HepG2 (cell line): ENCODE measurements around the gene AFG1L. TPM values are rescaled to one million over a fixed set of nuclear protein-coding genes. Genes with fewer than 3 reads are reported as not detected.

Experiments
- ATAC-seq: fragments of 200-7000 bp; cut with Tn5 transposase; 3 replicates; pipeline ENCODE4 v1.9.1; 2020; ENCODE audit warnings: mild to moderate bottlenecking, moderate library complexity
- BruUV-seq: library from RNA; stranded (reverse); fragments of 400-500 nt; replicated peaks from 2 replicates; lab custom pipeline; 2021; lab: Mats Ljungman, UMichigan
- CTCF ChIA-PET: fragments of 300-600 bp; formaldehyde crosslinking; extraction: SDS; loops from one replicate; lab custom pipeline; 2021; ENCODE audit warnings: low total read pairs, inconsistent platforms, low intra/inter-chr PET ratio; lab: Yijun Ruan, JAX
- POLR2A ChIA-PET: fragments of 350-600 bp; sonication (Branson Sonifier 250); formaldehyde crosslinking; loops from one replicate; lab custom pipeline; 2020; ENCODE audit warnings: antibody characterized with exemption, inconsistent platforms; lab: Yijun Ruan, JAX
- DNase-seq: peaks from one replicate; pipeline ENCODE4 v3.0.0-alpha.2; 2015; ENCODE audit warnings: low spot score
- FAIRE-seq: peaks from 3 replicates; lab custom pipeline; 2011; peaks lifted over from hg19 to GRCh38; lab: Jason Lieb, UNC
- H2AFZ ChIP-seq: one replicate; pipeline ENCODE4 v1.6.1; 2011; ENCODE audit warnings: low read length, inconsistent platforms
- H3K27ac ChIP-seq: fragments of 300-600 bp; 3 replicates; pipeline ENCODE4 v1.8.0; 2011; ENCODE audit warnings: mixed run types, mild to moderate bottlenecking, mixed read lengths, low read length, inconsistent platforms; ENCODE audit not compliant: insufficient read depth; ENCODE audit errors: extremely low read length
- H3K27me3 ChIP-seq, 2 experiments: fragments of 200-600 bp in 1 of 2; 2 replicates in 1 of 2; 3 replicates in 1 of 2; pipeline versions ENCODE4 v1.6.0 to v1.8.0; 2011; ENCODE audit warnings: low read length in 2 of 2, mild to moderate bottlenecking in 2 of 2, moderate library complexity in 2 of 2, inconsistent platforms in 1 of 2; ENCODE audit not compliant: insufficient read depth in 2 of 2, control insufficient read depth in 1 of 2
- H3K36me3 ChIP-seq, 2 experiments: fragments of 200-600 bp in 1 of 2; replicated peaks in 1 of 2; 2 replicates in 1 of 2; 3 replicates in 1 of 2; pipeline versions ENCODE4 v1.5.1 to v1.8.0; 2011; ENCODE audit warnings: low read length in 2 of 2, inconsistent platforms in 1 of 2; ENCODE audit not compliant: insufficient read depth in 2 of 2, control insufficient read depth in 1 of 2
- H3K4me1 ChIP-seq: 2 replicates; pipeline ENCODE4 v1.5.1; 2012; ENCODE audit warnings: low read length, inconsistent platforms; ENCODE audit not compliant: insufficient read depth
- H3K4me2 ChIP-seq: 2 replicates; pipeline ENCODE4 v1.6.0; 2011; ENCODE audit warnings: low read depth, low read length, inconsistent platforms
- H3K4me3 ChIP-seq, 3 experiments: fragments of 200-600 bp in 1 of 3; sonication (generic), shearing (Covaris generic) in 1 of 3; replicated peaks in 1 of 3; 2 replicates each; pipeline ENCODE4 v1.5.1; 2011 to 2016; ENCODE audit warnings: low read length in 3 of 3, inconsistent platforms in 2 of 3, low read depth in 2 of 3, mild to moderate bottlenecking in 2 of 3, control low read depth in 1 of 3, mixed read lengths in 1 of 3; ENCODE audit not compliant: insufficient read depth in 1 of 3
- H3K79me2 ChIP-seq: one replicate; pipeline ENCODE4 v1.6.1; 2011; ENCODE audit warnings: low read length, inconsistent platforms; ENCODE audit not compliant: insufficient read depth
- H3K9ac ChIP-seq: 2 replicates; pipeline ENCODE4 v1.6.0; 2011; ENCODE audit warnings: mild to moderate bottlenecking, low read depth, low read length, inconsistent platforms; ENCODE audit not compliant: insufficient read depth
- H3K9me3 ChIP-seq: 2 replicates; pipeline ENCODE4 v1.5.1; 2012; ENCODE audit warnings: mild to moderate bottlenecking, low read length
- H4K20me1 ChIP-seq: 2 replicates; pipeline ENCODE4 v1.6.0; 2011; ENCODE audit warnings: inconsistent platforms, mild to moderate bottlenecking, low read length, moderate library complexity; ENCODE audit not compliant: insufficient read depth
- ATAD3A ChIP-seq: sonication (generic); formaldehyde crosslinking; IDR thresholded peaks from 2 replicates; pipeline ENCODE4 v1.4.0; 2020; ENCODE audit warnings: missing genetic modification reagents
- BCL6 ChIP-seq: IDR thresholded peaks from 2 replicates; pipeline ENCODE4 v1.6.1; 2016; ENCODE audit warnings: missing genetic modification reagents, missing compliant biosample characterization
- CREB1 ChIP-seq, 2 experiments: fragments of 450-650 bp in 1 of 2; IDR thresholded peaks; 2 replicates each; pipeline ENCODE4 v1.6.1; 2016 to 2017; ENCODE audit warnings: control low read depth in 1 of 2, mild to moderate bottlenecking in 1 of 2, missing compliant biosample characterization in 1 of 2, missing genetic modification characterization in 1 of 2
- DMTF1 ChIP-seq: sonication (generic); formaldehyde crosslinking; IDR thresholded peaks from 2 replicates; pipeline ENCODE4 v1.4.0; 2020; ENCODE audit warnings: mild to moderate bottlenecking, missing genetic modification reagents
- HIVEP1 ChIP-seq: sonication (generic); formaldehyde crosslinking; IDR thresholded peaks from 2 replicates; pipeline ENCODE4 v1.4.0; 2020; ENCODE audit warnings: mild to moderate bottlenecking, missing genetic modification reagents
- HOXA3 ChIP-seq: sonication (generic); formaldehyde crosslinking; IDR thresholded peaks from 2 replicates; pipeline ENCODE4 v1.5.0; 2020; ENCODE audit warnings: missing genetic modification reagents
- KLF9 ChIP-seq: IDR thresholded peaks from 2 replicates; pipeline ENCODE4 v1.6.1; 2016; ENCODE audit warnings: low read depth
- RAD21 ChIP-seq: fragments of 450-650 bp; formaldehyde crosslinking; IDR thresholded peaks from 2 replicates; pipeline ENCODE4 v1.5.0; 2020; ENCODE audit warnings: mild to moderate bottlenecking
- SAFB2 ChIP-seq: sonication (generic); formaldehyde crosslinking; IDR thresholded peaks from 2 replicates; pipeline ENCODE4 v1.5.1; 2020; ENCODE audit warnings: missing genetic modification reagents, low read depth, mild to moderate bottlenecking, borderline replicate concordance
- SMAD1 ChIP-seq: sonication (generic); formaldehyde crosslinking; IDR thresholded peaks from 2 replicates; pipeline ENCODE4 v1.4.0; 2020; ENCODE audit warnings: missing genetic modification reagents, low read depth, mild to moderate bottlenecking, borderline replicate concordance
- TEAD3 ChIP-seq: optimal IDR thresholded peaks from 2 replicates; pipeline ENCODE3; 2016; ENCODE audit warnings: borderline replicate concordance
- TRAFD1 ChIP-seq: sonication (generic); formaldehyde crosslinking; IDR thresholded peaks from 2 replicates; pipeline ENCODE4 v1.5.1; 2020; ENCODE audit warnings: missing genetic modification reagents, mild to moderate bottlenecking, borderline replicate concordance
- ZC3H4 ChIP-seq: sonication (generic); formaldehyde crosslinking; IDR thresholded peaks from 2 replicates; pipeline ENCODE4 v1.4.0; 2020; ENCODE audit warnings: missing genetic modification reagents, borderline replicate concordance
- ZNF460 ChIP-seq: sonication (generic); formaldehyde crosslinking; IDR thresholded peaks from 2 replicates; pipeline ENCODE4 v1.5.1; 2020; ENCODE audit warnings: missing genetic modification reagents, mild to moderate bottlenecking, borderline replicate concordance
- ZNF468 ChIP-seq: sonication (generic); formaldehyde crosslinking; IDR thresholded peaks from 2 replicates; pipeline ENCODE4 v1.8.0; 2022; ENCODE audit warnings: mild to moderate bottlenecking, moderate library complexity, missing genetic modification reagents
- ZNF563 ChIP-seq: sonication (generic); formaldehyde crosslinking; IDR thresholded peaks from 2 replicates; pipeline ENCODE4 v1.8.0; 2022; ENCODE audit warnings: mild to moderate bottlenecking, moderate library complexity, missing genetic modification reagents
- ZNF616 ChIP-seq: sonication (generic); formaldehyde crosslinking; IDR thresholded peaks from 2 replicates; pipeline ENCODE4 v1.5.0; 2020; ENCODE audit warnings: low read depth, mild to moderate bottlenecking, missing genetic modification reagents
- ZNF773 ChIP-seq: sonication (generic); formaldehyde crosslinking; IDR thresholded peaks from 2 replicates; pipeline ENCODE4 v1.4.0; 2020; ENCODE audit warnings: missing genetic modification reagents, borderline replicate concordance
- ZNF792 ChIP-seq: IDR thresholded peaks from 2 replicates; pipeline ENCODE4 v1.6.1; 2016
- WGBS: methylation state at CpG from one replicate; pipeline ENCODE4 v1.1.6; 2017; ENCODE audit warnings: low lambda C conversion rate; 5-methylcytosine and 5-hydroxymethylcytosine counted together
- in situ Hi-C: cut with HindIII; loops from 2 replicates; pipeline ENCODE4 v1.10.0; 2017; ENCODE audit warnings: low pct_unique_long_range_greater_than_20kb; ENCODE audit not compliant: extremely low pct_ligation_motif_present
- intact Hi-C: fragments of 100-400 bp; cut with micrococcal nuclease; formaldehyde crosslinking; loops from one replicate; pipeline ENCODE4 v1.10.0; 2022; ENCODE audit not compliant: unreplicated experiment
- polyA plus RNA-seq, 8 experiments: library from polyadenylated mRNA; depleted of rRNA in 3 of 8; stranded (reverse) in 7 of 8; unstranded in 1 of 8; fragments of >200 nt; fragmentation: Illumina TruSeq in 4 of 8; extraction: Trizol in 4 of 8; gene quantifications; 2 replicates each; pipeline versions ENCODE4 v1.2.1 to v1.2.3, GENCODE V29; 2011 to 2016; ENCODE audit warnings: low read depth in 4 of 8, missing spikeins in 1 of 8, mixed read lengths in 1 of 8; ENCODE audit not compliant: insufficient read depth in 1 of 8
- total RNA-seq, 5 experiments: library from RNA; depleted of rRNA; stranded (reverse); fragments of >200 nt; fragmentation: Illumina TruSeq; extraction: Trizol; gene quantifications; 2 replicates each; pipeline ENCODE4 v1.2.3, GENCODE V29; 2016; ENCODE audit warnings: low read depth in 1 of 5

Gene AFG1L
- total and polyA plus RNA-seq, 2 of the 13 experiments (the other 11 are each of a cell fraction or from before 2014, with no cell fraction given) = 3.1 to 14.0 TPM

- TF ChIP-seq DMTF1 (CRISPR knock-in tag) (no peak), TEAD3 (CRISPR knock-in tag) (no peak), ZC3H4 (CRISPR knock-in tag) (no peak), ATAD3A (no peak), CREB1 (IDR thresholded peaks at IDR 0.05) (no peak), CREB1 (CRISPR knock-in tag; IDR thresholded peaks at IDR 0.05) (no peak), ZNF792 (no peak), KLF9 (CRISPR knock-in tag) (no peak), ZNF616 (CRISPR knock-in tag) (no peak), BCL6 (CRISPR knock-in tag) (no peak)
Measured at GRCh38 chr6:108353853-108354252, 59.0 kb downstream of the AFG1L start (continued).

- Histone ChIP-seq H3K27ac (no peak overlapping the region), H3K4me3 (no peak overlapping the region), H3K36me3 (peaks cover 0 to 9% of the 10 kb centered on the region in 2 experiments; a peak in 2 of 5 replicates), H3K4me1 (peaks cover 6% of the 10 kb centered on the region), H3K9ac (no peak overlapping the region), H2AFZ (no peak overlapping the region), H3K4me2 (no peak overlapping the region), H3K9me3 (no peaks in the 10 kb centered on the region), H3K27me3 (no peaks in the 10 kb centered on the region), H4K20me1 (no peaks in the 10 kb centered on the region), H3K79me2 (no peaks in the 10 kb centered on the region)
- in situ Hi-C loops = no loop called here
- WGBS = 93% methylated on average over 2 of the region's 2 CpGs
- ATAC-seq (no peak), FAIRE-seq (no peak), DNase-seq (no peak)
- intact Hi-C loops = no loop called here
- ChIA-PET POLR2A (no interaction called here), CTCF (no interaction called here)
- no TSS peak for BruUV-seq
- TF ChIP-seq ZNF773 (CRISPR knock-in tag) (no peak), HIVEP1 (CRISPR knock-in tag) (no peak), HOXA3 (CRISPR knock-in tag) (no peak), ZNF468 (CRISPR knock-in tag) (no peak), RAD21 (no peak), ZNF460 (CRISPR knock-in tag) (no peak), SAFB2 (CRISPR knock-in tag) (no peak), TRAFD1 (CRISPR knock-in tag) (no peak), SMAD1 (CRISPR knock-in tag) (no peak), ZNF563 (no peak)
Measured at GRCh38 chr6:108355120-108355519, 60.3 kb downstream of the AFG1L start.
